ENCODE data around the gene NEURL1. TPM values are rescaled to one million over a fixed set of nuclear protein-coding genes. Genes with fewer than 3 reads are reported as not detected.

The NEURL1 gene
- total and polyA plus RNA-seq, 10 of the 15 experiments (the other 5 are each of a cell fraction or from before 2014, with no cell fraction given) = 0.02 to 0.05 (median 0.05) TPM; not detected in 6

GRCh38 chr10:103507235-103508191 lies 14.0 kb downstream of the NEURL1 start:
- Histone ChIP-seq H3K4me1 (ENCODE audit: control insufficient read depth, insufficient read depth, low read length) (peaks cover 6% of the 10 kb centered on the region), H3K4me3 (no peak overlapping the region), H3K79me2 (ENCODE audit: control insufficient read depth, insufficient read depth, low read length) (no peaks in the 10 kb centered on the region), H2AFZ (ENCODE audit: control insufficient read depth, low read depth, low read length) (no peak overlapping the region), H3K27ac (ENCODE audit: control insufficient read depth, insufficient read depth) (no peak overlapping the region), H3K27me3 (replicated peaks in 1 of 2; ENCODE audit: control insufficient read depth in 2 of 2, insufficient read depth in 2 of 2, low read length in 1 of 2) (peaks cover 0 to 2% of the 10 kb centered on the region in 2 experiments; a peak in 2 of 4 replicates), H3K4me2 (ENCODE audit: control insufficient read depth, insufficient read depth) (no peak overlapping the region), H4K20me1 (ENCODE audit: control insufficient read depth, insufficient read depth) (no peaks in the 10 kb centered on the region), H3K9ac (ENCODE audit: control insufficient read depth, insufficient read depth, low read length) (no peak overlapping the region), H3K9me3 (replicated peaks; ENCODE audit: control insufficient read depth, insufficient read depth, low read length) (no peaks in the 10 kb centered on the region), H3K36me3 (ENCODE audit: control insufficient read depth in 2 of 2, insufficient read depth in 2 of 2, low read length in 1 of 2) (no peaks in the 10 kb centered on the region)
- in situ Hi-C loops (cut with MboI) (no loop called here), intact Hi-C loops (cut with micrococcal nuclease; ENCODE audit: unreplicated experiment) (no loop called here)
- no TSS peak for BruUV-seq (replicated peaks)
- SMC1A ChIA-PET (ENCODE audit: uncharacterized antibody, unreplicated experiment) = interaction anchor here (1.0 kb wide), 2 partner anchors 16 to 105 kb away, joined by 3 read pairs; no protein-coding TSS in a partner anchor
- TF ChIP-seq ZZZ3 (IDR thresholded peaks at IDR 0.05; ENCODE audit: control insufficient read depth, insufficient read length, low read depth) = no peak
- TF ChIP-seq MLLT1 (IDR thresholded peaks at IDR 0.05) = no peak
- TF ChIP-seq EGR1 (IDR thresholded peaks at IDR 0.05; ENCODE audit: borderline replicate concordance in 1 of 2, low read depth in 2 of 2, low read length in 2 of 2) = no peak
- peak in 2 of 3 experiments; percentile 10 to 11; a peak in 1 of 6 replicates for TF ChIP-seq CTCF (IDR thresholded peaks at IDR 0.05 in 2 of 3, conservative IDR thresholded peaks at IDR 0.05 in 1 of 3; ENCODE audit: control insufficient read depth in 2 of 3, extremely low read depth in 1 of 3, insufficient read depth in 1 of 3, low read depth in 3 of 3, low read length in 3 of 3)
- TF ChIP-seq NFYB (IDR thresholded peaks at IDR 0.05; ENCODE audit: insufficient read depth, low read depth, low read length) = no peak
- ATAC-seq = peak; percentile 11; the same call in 2 of the 3 replicates
- RAD21 ChIA-PET (ENCODE audit: unreplicated experiment) = no interaction called here
- POLR2A ChIA-PET = interaction anchor here (0.5 kb wide), 1 partner anchor 24 kb away, joined by 9 read pairs; no protein-coding TSS in a partner anchor
- CTCF ChIA-PET = no interaction called here
- DNase-seq (ENCODE audit: low read depth, low spot score) = no peak
- WGBS (ENCODE audit: insufficient coverage, insufficient replicate concordance, low lambda C conversion rate, missing lambda C conversion rate) = 15% methylated on average over 10 of the region's 10 CpGs
- FAIRE-seq = no peak

Measured in GM12878 (cell line).